Upper lobe of left lung (tissue), 4 donors: ENCODE measurements around the gene WDR76.

ENCODE experiments used
- CTCF ChIP-seq, 6 experiments: fragments of 450-650 bp in 4 of 6; fragments of 200-600 bp in 2 of 6; sonication (generic) in 2 of 6; IDR thresholded peaks; one replicate each; pipeline ENCODE4 v1.5.1; 2016 to 2019; ENCODE audit warnings: antibody characterized with exemption in 6 of 6
- POLR2A ChIP-seq, 4 donors: fragments of 450-650 bp; IDR thresholded peaks; one replicate each; pipeline ENCODE4 v1.5.1; 2016 to 2017; ENCODE audit warnings: antibody characterized with exemption in 4 of 4, mild to moderate bottlenecking in 2 of 4
- POLR2AphosphoS5 ChIP-seq, 2 donors: sonication (generic); formaldehyde crosslinking; IDR thresholded peaks; one replicate each; pipeline ENCODE4 v1.5.1; 2017; ENCODE audit warnings: antibody characterized with exemption in 2 of 2

GRCh38 chr15:43883571-43883970 lies 56.8 kb downstream of the WDR76 start:
- TF ChIP-seq CTCF (IDR thresholded peaks at IDR 0.05): no peak
- no peak for TF ChIP-seq POLR2AphosphoS5 (IDR thresholded peaks at IDR 0.05)
- TF ChIP-seq POLR2A (IDR thresholded peaks at IDR 0.05): no peak
